Endothelial cell (in vitro differentiated cells): Measurements from ENCODE around the gene GDI2. TPM values are rescaled to one million over a fixed set of nuclear protein-coding genes. Genes with fewer than 3 reads are reported as not detected.
A peak's percentile ranks its signal among the peaks of the same experiment; 100 is the strongest.

Experiments
- DNase-seq: peaks from one replicate; pipeline ENCODE4 v3.0.0; 2021; ENCODE audit warnings: low spot score
- H3K27ac Mint-ChIP-seq: one replicate; pipeline ENCODE4 v1.8.0; 2021; ENCODE audit warnings: mixed read lengths, inconsistent platforms; ENCODE audit not compliant: unreplicated experiment
- H3K27me3 Mint-ChIP-seq: one replicate; pipeline ENCODE4 v1.8.0; 2021; ENCODE audit warnings: mild to moderate bottlenecking, moderate library complexity, mixed read lengths, inconsistent platforms; ENCODE audit not compliant: unreplicated experiment
- H3K36me3 Mint-ChIP-seq: one replicate; pipeline ENCODE4 v1.8.0; 2021; ENCODE audit warnings: mild to moderate bottlenecking, low read depth, mixed read lengths, inconsistent platforms; ENCODE audit not compliant: unreplicated experiment
- H3K4me1 Mint-ChIP-seq: one replicate; pipeline ENCODE4 v1.8.0; 2021; ENCODE audit warnings: mild to moderate bottlenecking, mixed read lengths, inconsistent platforms; ENCODE audit not compliant: unreplicated experiment
- H3K4me3 Mint-ChIP-seq: one replicate; pipeline ENCODE4 v1.8.0; 2021; ENCODE audit warnings: mild to moderate bottlenecking, mixed read lengths, inconsistent platforms; ENCODE audit not compliant: unreplicated experiment
- H3K9me3 Mint-ChIP-seq: one replicate; pipeline ENCODE4 v1.8.0; 2021; ENCODE audit warnings: mixed read lengths, inconsistent platforms; ENCODE audit not compliant: unreplicated experiment
- total RNA-seq: library from RNA; stranded (reverse); fragmentation: NEBNext Ultra II Directional; extraction: Animal tissue kit (Norgen Biotek cat#: 25700); gene quantifications from one replicate; pipeline ENCODE4 v1.2.1, GENCODE V29; 2021; ENCODE audit not compliant: unreplicated experiment
- TF ChIP-seq, protein P1 (sequence below): fragments of 200-600 bp; sonication (generic); IDR thresholded peaks from one replicate; pipeline ENCODE4 v1.5.0; 2021; ENCODE audit warnings: antibody characterized with exemption; ENCODE audit not compliant: unreplicated experiment

The GDI2 gene
- total RNA-seq, 1 donor from 2014 or later: 320 TPM

DNA sequence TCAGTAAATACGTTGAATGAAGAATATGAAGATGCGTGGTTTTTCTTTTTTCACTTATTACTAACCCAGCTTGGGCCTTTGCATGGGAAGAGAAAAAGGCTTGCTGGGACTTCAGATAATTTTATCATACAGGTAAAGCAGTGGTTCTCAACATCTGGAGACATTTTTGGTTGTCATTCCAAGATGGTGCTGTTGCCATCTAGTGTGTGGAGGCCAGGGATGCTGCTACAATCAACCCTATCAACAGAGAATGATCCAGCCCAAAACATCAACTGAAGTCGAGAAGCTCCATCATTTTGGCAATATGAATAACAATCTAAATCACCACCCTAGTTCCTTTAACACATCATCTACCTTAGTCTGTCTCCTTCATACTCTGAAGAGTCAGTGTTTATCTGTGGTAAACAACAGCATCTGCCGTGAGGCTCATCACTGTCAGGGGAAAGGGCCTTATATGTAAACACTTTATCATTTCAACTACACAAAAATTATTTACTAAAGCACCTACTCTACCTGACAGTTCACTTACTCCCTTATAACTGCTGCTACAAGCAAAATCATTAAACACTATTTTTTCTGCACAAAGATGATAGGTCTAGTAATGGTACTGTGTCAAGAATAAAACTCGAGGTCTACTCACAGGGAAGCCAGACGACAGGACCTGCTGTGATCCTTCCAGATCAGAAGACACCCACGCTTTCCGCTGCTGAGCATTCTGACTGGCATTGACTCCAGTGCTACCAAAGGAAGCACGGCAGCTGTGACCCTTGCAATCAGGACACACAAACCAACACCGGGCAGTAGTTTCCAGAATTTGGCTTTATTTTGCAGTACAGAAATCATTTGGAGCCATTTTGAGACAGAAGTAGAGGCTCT lies 48.6 kb downstream of the GDI2 start:
- DNase-seq: no peak
- peaks cover 58% of the 10 kb centered on the region for H3K36me3 Mint-ChIP-seq
- H3K9me3 Mint-ChIP-seq: no peaks in the 10 kb centered on the region
- peaks cover 4% of the 10 kb centered on the region for H3K27me3 Mint-ChIP-seq
- no peak overlapping the region for H3K27ac Mint-ChIP-seq
- H3K4me1 Mint-ChIP-seq: no peaks in the 10 kb centered on the region
- H3K4me3 Mint-ChIP-seq: peak overlapping the region; percentile 2
- TF ChIP-seq, protein P1, sequence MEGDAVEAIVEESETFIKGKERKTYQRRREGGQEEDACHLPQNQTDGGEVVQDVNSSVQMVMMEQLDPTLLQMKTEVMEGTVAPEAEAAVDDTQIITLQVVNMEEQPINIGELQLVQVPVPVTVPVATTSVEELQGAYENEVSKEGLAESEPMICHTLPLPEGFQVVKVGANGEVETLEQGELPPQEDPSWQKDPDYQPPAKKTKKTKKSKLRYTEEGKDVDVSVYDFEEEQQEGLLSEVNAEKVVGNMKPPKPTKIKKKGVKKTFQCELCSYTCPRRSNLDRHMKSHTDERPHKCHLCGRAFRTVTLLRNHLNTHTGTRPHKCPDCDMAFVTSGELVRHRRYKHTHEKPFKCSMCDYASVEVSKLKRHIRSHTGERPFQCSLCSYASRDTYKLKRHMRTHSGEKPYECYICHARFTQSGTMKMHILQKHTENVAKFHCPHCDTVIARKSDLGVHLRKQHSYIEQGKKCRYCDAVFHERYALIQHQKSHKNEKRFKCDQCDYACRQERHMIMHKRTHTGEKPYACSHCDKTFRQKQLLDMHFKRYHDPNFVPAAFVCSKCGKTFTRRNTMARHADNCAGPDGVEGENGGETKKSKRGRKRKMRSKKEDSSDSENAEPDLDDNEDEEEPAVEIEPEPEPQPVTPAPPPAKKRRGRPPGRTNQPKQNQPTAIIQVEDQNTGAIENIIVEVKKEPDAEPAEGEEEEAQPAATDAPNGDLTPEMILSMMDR: no peak

DNA sequence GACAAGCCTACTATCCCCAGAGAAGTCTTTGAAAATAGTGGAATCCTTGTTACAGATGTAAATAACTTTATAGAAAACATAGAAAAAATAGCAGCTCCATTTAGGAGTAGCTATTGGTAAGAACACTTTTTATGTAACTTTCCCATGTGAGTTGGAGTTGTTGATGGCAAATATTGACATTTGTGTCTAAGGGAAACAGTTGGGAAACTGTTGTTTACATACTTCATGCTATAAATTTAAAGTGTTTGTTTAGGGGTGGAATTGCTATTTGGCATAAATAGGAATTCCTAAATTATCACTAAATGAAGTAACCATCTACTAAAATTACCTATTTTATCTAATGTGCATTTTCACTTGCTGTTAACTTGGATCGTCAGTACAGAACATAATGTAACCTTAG lies 50.7 kb downstream of the GDI2 start:
- Mint-ChIP-seq H3K27me3 (peaks cover 4% of the 10 kb centered on the region), H3K9me3 (no peaks in the 10 kb centered on the region), H3K4me3 (no peak overlapping the region), H3K4me1 (no peaks in the 10 kb centered on the region), H3K36me3 (peaks cover 65% of the 10 kb centered on the region), H3K27ac (no peak overlapping the region)
- no peak for DNase-seq
- TF ChIP-seq, protein P1: no peak

DNA sequence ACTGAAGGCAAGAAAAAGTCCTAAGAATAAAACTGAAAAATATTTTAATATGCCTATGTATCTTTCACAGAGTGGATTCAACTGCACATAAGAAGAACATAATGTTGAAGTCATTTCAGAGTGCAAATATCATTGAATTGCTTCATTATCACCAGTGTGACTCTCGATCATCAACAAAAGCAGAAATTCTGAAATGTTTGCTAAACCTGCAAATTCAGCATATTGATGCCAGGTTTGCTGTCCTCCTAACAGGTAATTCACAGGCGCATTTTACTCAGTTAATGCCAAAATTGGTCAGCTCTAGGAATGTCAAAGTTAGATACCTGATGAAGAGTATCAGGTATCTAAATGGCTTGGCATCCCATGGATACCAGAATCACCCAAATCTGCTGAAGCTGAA lies 52.0 kb downstream of the GDI2 start:
- H3K36me3 Mint-ChIP-seq: peaks cover 64% of the 10 kb centered on the region
- no peak overlapping the region for H3K27ac Mint-ChIP-seq
- no peak overlapping the region for H3K4me3 Mint-ChIP-seq
- no peaks in the 10 kb centered on the region for H3K4me1 Mint-ChIP-seq
- DNase-seq: no peak
- TF ChIP-seq, protein P1: no peak
- H3K9me3 Mint-ChIP-seq: no peaks in the 10 kb centered on the region
- H3K27me3 Mint-ChIP-seq: peaks cover 2% of the 10 kb centered on the region

DNA sequence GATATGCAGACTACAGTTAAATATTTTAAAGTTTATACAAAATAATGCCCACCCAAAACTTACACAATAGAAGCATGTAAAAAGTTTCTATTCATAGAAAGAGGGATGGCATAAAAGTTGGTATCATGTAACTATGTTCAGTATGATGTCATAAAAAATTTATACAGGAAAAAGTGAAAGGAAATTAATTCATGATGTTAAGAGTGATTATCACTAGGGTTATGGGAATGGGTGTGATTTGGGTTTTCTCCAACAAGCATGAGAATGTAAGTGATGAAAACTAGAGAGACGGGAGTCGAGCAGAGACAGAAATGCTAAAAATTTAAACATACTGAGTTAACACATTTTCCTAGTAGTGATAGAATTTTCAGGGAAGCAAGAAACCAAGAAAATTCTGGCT lies 52.7 kb downstream of the GDI2 start:
- Mint-ChIP-seq H3K4me1 (no peaks in the 10 kb centered on the region), H3K36me3 (peaks cover 57% of the 10 kb centered on the region), H3K4me3 (no peak overlapping the region), H3K27me3 (peaks cover 2% of the 10 kb centered on the region), H3K9me3 (no peaks in the 10 kb centered on the region), H3K27ac (no peak overlapping the region)
- TF ChIP-seq, protein P1: no peak
- DNase-seq: no peak

DNA sequence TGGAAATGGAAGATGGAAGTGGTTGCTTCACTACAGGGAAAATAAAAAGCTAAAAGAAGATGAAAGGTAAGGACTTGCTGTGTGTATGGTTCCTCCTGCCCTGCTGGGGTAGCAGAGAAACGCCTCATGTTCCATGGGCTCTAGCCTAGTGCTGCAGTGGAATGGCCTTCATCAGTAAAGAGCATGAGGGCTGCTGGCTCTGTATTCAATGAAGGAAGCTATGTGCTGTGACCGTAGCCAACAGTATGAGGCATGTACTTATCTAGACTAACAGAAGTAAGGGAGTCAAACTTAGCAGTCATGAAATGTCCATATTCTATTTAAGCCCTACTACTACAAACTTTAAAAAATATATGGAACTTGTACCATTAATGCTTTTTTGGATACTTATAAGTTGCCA lies 54.3 kb downstream of the GDI2 start:
- Mint-ChIP-seq H3K4me1 (no peaks in the 10 kb centered on the region), H3K4me3 (no peak overlapping the region), H3K36me3 (peaks cover 42% of the 10 kb centered on the region), H3K9me3 (no peaks in the 10 kb centered on the region), H3K27me3 (peaks cover 2% of the 10 kb centered on the region), H3K27ac (no peak overlapping the region)
- no peak for DNase-seq
- TF ChIP-seq, protein P1: no peak
